OCI-LY3 (cell line): ENCODE results near the gene PGLYRP4.

ENCODE experiments used
- H2AFZ ChIP-seq: fragments of 200-600, 300-600 bp; shearing (Covaris generic); 2 replicates; pipeline ENCODE4 v1.6.0; 2014; ENCODE audit warnings: antibody characterized with exemption, low read depth, low read length
- H3K27ac ChIP-seq: fragments of 200-600, 300-600 bp; sonication (generic); 2 replicates; pipeline ENCODE4 v1.5.1; 2014; ENCODE audit warnings: mild to moderate bottlenecking, low read length, moderate library complexity, mixed read lengths
- H3K27me3 ChIP-seq: fragments of 200-600, 300-600 bp; sonication (generic); 2 replicates; pipeline ENCODE4 v1.6.1; 2014; ENCODE audit warnings: low read depth, low read length, mixed read lengths
- H3K36me3 ChIP-seq: fragments of 200-600, 300-600 bp; sonication (generic); replicated peaks from 2 replicates; pipeline ENCODE3; 2014; ENCODE audit warnings: low read depth, low read length, mixed read lengths
- H3K4me1 ChIP-seq: fragments of 300-600, 200-600 bp; sonication (generic); 2 replicates; pipeline ENCODE4 v1.6.1; 2014; ENCODE audit warnings: low read length, mixed read lengths
- H3K4me2 ChIP-seq: fragments of 200-600, 300-600 bp; sonication (generic); 2 replicates; pipeline ENCODE4 v1.6.1; 2014; ENCODE audit warnings: low read length, mixed read lengths
- H3K4me3 ChIP-seq: fragments of 300-600, 200-600 bp; sonication (generic); 2 replicates; pipeline ENCODE4 v1.5.1; 2014; ENCODE audit warnings: antibody characterized with exemption, mild to moderate bottlenecking, low read length, moderate library complexity
- H3K79me2 ChIP-seq: fragments of 300-600, 200-600 bp; shearing (Covaris generic); 2 replicates; pipeline ENCODE4 v1.6.1; 2014; ENCODE audit warnings: mild to moderate bottlenecking, low read length, mixed read lengths
- H3K9ac ChIP-seq: fragments of 300-600, 200-600 bp; shearing (Covaris generic); 2 replicates; pipeline ENCODE4 v1.6.0; 2014; ENCODE audit warnings: mild to moderate bottlenecking, low read length, moderate library complexity
- H3K9me3 ChIP-seq: fragments of 200-600, 300-600 bp; shearing (Covaris generic); 2 replicates; pipeline ENCODE4 v1.6.1; 2014; ENCODE audit warnings: low read length, mixed read lengths; ENCODE audit not compliant: insufficient read depth
- H4K20me1 ChIP-seq: fragments of 200-600, 300-600 bp; sonication (generic); 2 replicates; pipeline ENCODE4 v1.6.1; 2016; ENCODE audit warnings: low read length, mixed read lengths; ENCODE audit not compliant: insufficient read depth
- CTCF ChIP-seq: fragments of 200-600, 300-600 bp; sonication (generic); IDR thresholded peaks from 2 replicates; pipeline ENCODE4 v1.5.1; 2014; ENCODE audit warnings: antibody characterized with exemption, low read length, low read depth
- EZH2phosphoT487 ChIP-seq: fragments of 200-600 bp; shearing (Covaris generic); IDR thresholded peaks from 2 replicates; pipeline ENCODE4 v1.6.1; 2018; ENCODE audit warnings: antibody characterized with exemption, mixed run types, low read depth

The PGLYRP4 gene

DNA sequence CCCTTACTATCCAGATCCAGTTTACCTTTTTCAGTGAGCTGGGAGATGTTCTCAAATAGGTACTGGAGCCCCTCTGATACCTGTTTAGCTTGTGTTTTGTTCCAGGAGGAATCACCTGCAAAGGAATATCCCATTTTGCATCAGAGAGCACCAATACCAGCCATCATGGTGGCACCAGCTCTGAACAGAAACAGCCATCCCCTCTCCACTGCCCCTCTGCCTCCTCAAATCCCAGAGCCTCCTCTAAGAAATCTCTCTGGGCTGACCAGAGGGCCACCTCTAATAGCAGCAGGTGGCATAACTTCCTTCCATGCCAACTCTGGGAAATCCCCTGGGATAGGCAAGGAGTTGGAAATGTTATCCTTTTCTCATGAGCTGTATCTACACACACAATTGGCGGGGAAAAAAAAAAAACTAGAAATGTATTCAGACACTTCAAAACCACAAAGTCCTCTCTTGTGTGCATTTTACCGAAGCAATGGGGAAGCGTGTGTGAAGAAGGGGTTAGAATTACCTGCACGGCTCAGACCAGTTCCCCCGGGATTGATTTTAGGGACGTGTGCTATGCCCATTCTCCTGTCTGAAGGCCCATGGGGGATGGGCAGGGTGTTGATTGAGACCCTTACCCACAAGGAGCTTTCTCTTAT lies 2.4 kb downstream of the PGLYRP4 start:
- H4K20me1 ChIP-seq = no peaks in the 10 kb centered on the region
- H3K4me1 ChIP-seq = peaks cover 83% of the 10 kb centered on the region
- H3K27ac ChIP-seq = peak overlapping the region; percentile 83
- H3K4me3 ChIP-seq = peak overlapping the region; percentile 68
- peak overlapping the region; percentile 86 for H3K4me2 ChIP-seq
- H3K9me3 ChIP-seq = no peaks in the 10 kb centered on the region
- H3K9ac ChIP-seq = peak overlapping the region; percentile 55
- H3K79me2 ChIP-seq = no peaks in the 10 kb centered on the region
- TF ChIP-seq EZH2phosphoT487 = no peak; the same call in 1 of the 2 replicates
- TF ChIP-seq CTCF = no peak
- H2AFZ ChIP-seq = peak overlapping the region; percentile 18; the same call in 1 of the 2 replicates
- no peaks in the 10 kb centered on the region for H3K36me3 ChIP-seq
- H3K27me3 ChIP-seq = peaks cover 16% of the 10 kb centered on the region

GRCh38 chr1:153345187-153346076 lies 3.2 kb downstream of the PGLYRP4 start:
- Histone ChIP-seq H3K9ac (peak overlapping the region; percentile 55), H3K9me3 (no peaks in the 10 kb centered on the region), H2AFZ (peak overlapping the region; percentile 18; the same call in 1 of the 2 replicates), H3K36me3 (no peaks in the 10 kb centered on the region), H3K27me3 (peaks cover 10% of the 10 kb centered on the region; the same call in 1 of the 2 replicates), H4K20me1 (no peaks in the 10 kb centered on the region), H3K4me2 (peak overlapping the region; percentile 86), H3K4me3 (peak overlapping the region; percentile 68), H3K4me1 (peaks cover 78% of the 10 kb centered on the region), H3K27ac (peak overlapping the region; percentile 83), H3K79me2 (no peaks in the 10 kb centered on the region)
- TF ChIP-seq CTCF (no peak), EZH2phosphoT487 (no peak; the same call in 1 of the 2 replicates)

DNA sequence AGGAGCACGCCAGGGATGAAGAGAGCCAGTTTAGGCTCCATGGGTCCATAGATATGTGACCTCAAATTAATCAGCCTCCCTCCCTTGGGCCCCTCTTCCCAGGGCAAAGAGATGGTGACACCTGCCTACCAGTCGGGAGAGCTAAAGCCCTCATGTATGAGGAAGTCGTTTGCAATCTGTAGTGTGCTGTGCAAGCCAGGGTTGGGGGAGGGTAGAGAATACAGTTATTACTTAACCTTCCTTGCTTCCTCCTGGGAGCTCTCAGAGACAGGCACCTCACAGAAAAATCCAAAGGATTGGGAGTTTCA lies 4.0 kb downstream of the PGLYRP4 start:
- peak overlapping the region; percentile 86 for H3K4me2 ChIP-seq
- peak overlapping the region; percentile 83 for H3K27ac ChIP-seq
- peaks cover 7% of the 10 kb centered on the region; the same call in 1 of the 2 replicates for H3K27me3 ChIP-seq
- H3K36me3 ChIP-seq = no peaks in the 10 kb centered on the region
- H2AFZ ChIP-seq = no peak overlapping the region
- peak overlapping the region; percentile 68 for H3K4me3 ChIP-seq
- TF ChIP-seq EZH2phosphoT487 (no peak), CTCF (peak; percentile 15; the same call in 1 of the 2 replicates)
- no peaks in the 10 kb centered on the region for H3K9me3 ChIP-seq
- no peaks in the 10 kb centered on the region for H4K20me1 ChIP-seq
- peak overlapping the region; percentile 55 for H3K9ac ChIP-seq
- peaks cover 71% of the 10 kb centered on the region for H3K4me1 ChIP-seq
- H3K79me2 ChIP-seq = no peaks in the 10 kb centered on the region
